ENCODE data around the gene MS4A14.
"Not testable (repeated sequence)": the region's sequence is repeated elsewhere in the genome, so short reads cannot be mapped to it uniquely, and the experiment has no call there.

Gene MS4A14

DNA sequence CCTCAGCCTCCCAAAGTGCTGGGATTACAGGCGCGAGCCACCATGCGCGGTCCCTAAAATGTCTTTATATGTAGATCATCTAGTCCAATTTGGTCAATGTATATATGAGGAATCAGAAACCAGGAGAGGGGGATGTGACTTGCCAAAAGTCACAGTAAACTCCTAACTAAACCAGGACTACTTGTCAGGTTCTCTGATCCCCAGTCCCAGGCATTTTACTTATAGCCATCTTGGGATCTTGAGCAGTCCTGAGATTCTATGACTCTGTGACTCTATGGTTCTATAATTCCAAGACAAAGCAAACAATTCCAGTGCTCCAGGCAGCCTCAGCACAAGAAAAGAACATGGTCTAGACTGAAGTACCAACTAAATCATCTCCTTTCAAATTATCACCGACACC, 33.0 kb downstream of the MS4A14 start, which contains the start of gene MS4A5:
TSS of gene MS4A5 (plus strand) at position 301 of the 400 bp plus-strand sequence. CDS start 103 bp downstream, outside the sequence.
- no peak within 1 kb of the TSS for H3K27ac Mint-ChIP-seq
- peaks cover 23% of the 10 kb centered on the region for H3K27me3 Mint-ChIP-seq (ENCODE audit: low read depth)
- no peak within 1 kb of the TSS for H3K4me3 Mint-ChIP-seq
- no peaks in the 10 kb centered on the region for H3K4me1 Mint-ChIP-seq (ENCODE audit: low read depth)
- no peaks in the 10 kb centered on the region for H3K9me3 Mint-ChIP-seq
- H3K36me3 Mint-ChIP-seq (ENCODE audit: low read depth) = no peaks in the 10 kb centered on the region

DNA sequence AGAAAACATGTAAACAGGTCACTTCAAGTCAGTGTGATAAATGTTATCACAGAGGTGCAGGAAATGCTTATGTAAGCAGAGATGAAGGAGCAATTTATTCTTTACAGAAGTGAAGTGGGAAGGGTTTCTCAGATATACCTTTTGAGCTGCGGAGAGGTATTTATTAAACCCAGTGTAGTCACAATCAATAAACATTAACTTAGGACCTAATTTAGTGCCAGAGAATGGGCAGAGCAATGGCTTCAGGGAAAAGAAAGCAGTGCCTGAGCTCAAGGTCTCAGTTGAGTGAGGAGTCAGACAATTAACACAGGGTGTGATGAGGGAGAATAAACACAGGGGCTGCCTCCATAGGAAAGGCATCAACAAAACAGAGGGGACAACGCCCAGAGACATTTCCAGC, 35.0 kb downstream of the MS4A14 start:
- Mint-ChIP-seq H3K36me3 (ENCODE audit: low read depth) (no peaks in the 10 kb centered on the region), H3K9me3 (no peaks in the 10 kb centered on the region), H3K27ac (no peak overlapping the region), H3K4me3 (no peak overlapping the region), H3K4me1 (ENCODE audit: low read depth) (no peaks in the 10 kb centered on the region), H3K27me3 (ENCODE audit: low read depth) (peaks cover 16% of the 10 kb centered on the region)

DNA sequence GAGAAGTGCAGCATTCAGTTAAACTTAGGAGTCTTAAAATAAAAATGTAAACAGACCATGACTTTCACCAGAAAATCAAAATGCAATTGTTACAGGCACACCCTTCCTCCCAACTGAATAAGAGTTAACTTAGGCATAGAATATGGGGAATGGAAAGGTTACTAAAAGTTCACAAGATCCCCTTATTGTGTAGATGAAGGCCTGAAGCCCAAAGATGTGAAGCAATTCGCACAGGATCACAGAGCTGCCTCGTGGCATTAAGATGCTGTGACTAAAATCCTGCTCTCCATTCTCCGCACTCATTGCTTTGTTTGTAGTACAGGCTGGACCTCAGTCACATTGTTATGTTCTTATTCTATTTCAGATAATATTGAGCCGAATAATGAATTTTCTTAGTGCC, 37.1 kb downstream of the MS4A14 start:
- no peaks in the 10 kb centered on the region for H3K9me3 Mint-ChIP-seq
- no peaks in the 10 kb centered on the region for H3K36me3 Mint-ChIP-seq (ENCODE audit: low read depth)
- H3K4me3 Mint-ChIP-seq = no peak overlapping the region
- no peaks in the 10 kb centered on the region for H3K4me1 Mint-ChIP-seq (ENCODE audit: low read depth)
- peaks cover 16% of the 10 kb centered on the region for H3K27me3 Mint-ChIP-seq (ENCODE audit: low read depth)
- no peak overlapping the region for H3K27ac Mint-ChIP-seq

DNA sequence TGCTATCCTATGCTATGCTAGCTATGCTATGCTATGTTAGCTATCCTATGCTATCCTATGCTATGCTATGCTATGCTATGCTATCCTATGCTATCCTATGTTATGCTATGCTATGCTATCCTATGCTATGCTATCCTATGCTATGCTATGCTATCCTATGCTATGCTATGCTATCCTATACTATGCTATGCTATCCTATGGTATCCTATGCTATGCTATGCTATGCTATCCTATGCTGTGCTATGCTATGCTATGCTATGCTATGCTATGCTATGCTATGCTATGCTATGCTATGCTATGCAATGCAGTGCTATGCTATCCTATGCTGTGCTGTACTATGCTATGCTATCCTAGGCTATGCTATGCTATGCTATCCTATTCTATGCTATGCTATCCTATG, 50.8 kb downstream of the MS4A14 start:
- Mint-ChIP-seq H3K27me3 (ENCODE audit: low read depth) (no peaks in the 10 kb centered on the region), H3K36me3 (ENCODE audit: low read depth) (no peaks in the 10 kb centered on the region), H3K4me3 (no peak overlapping the region), H3K27ac (no peak overlapping the region), H3K4me1 (ENCODE audit: low read depth) (peaks cover 19% of the 10 kb centered on the region), H3K9me3 (no peaks in the 10 kb centered on the region)

DNA sequence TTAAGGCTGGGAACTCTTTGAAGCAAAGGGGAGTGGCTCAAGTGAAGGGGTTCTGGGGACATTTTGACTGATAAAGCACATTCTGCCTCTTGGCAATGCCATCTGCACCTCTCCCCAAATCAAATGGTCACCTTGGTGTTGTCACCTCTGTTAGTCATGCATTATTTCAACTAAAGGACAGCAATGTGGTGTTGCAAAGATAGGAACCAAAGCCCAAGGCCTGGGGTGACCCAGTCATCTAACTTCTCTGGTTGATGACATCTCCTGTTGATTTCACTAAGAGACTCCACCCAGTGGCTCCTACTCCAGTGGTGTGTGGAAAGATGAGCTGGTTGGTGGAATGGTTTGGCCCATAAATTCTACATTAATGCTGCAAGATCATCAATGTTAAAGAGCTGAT, 51.6 kb downstream of the MS4A14 start:
- no peaks in the 10 kb centered on the region for H3K9me3 Mint-ChIP-seq
- no peaks in the 10 kb centered on the region for H3K27me3 Mint-ChIP-seq (ENCODE audit: low read depth)
- H3K36me3 Mint-ChIP-seq (ENCODE audit: low read depth) = no peaks in the 10 kb centered on the region
- H3K4me3 Mint-ChIP-seq = no peak overlapping the region
- peaks cover 19% of the 10 kb centered on the region for H3K4me1 Mint-ChIP-seq (ENCODE audit: low read depth)
- no peak overlapping the region for H3K27ac Mint-ChIP-seq

DNA sequence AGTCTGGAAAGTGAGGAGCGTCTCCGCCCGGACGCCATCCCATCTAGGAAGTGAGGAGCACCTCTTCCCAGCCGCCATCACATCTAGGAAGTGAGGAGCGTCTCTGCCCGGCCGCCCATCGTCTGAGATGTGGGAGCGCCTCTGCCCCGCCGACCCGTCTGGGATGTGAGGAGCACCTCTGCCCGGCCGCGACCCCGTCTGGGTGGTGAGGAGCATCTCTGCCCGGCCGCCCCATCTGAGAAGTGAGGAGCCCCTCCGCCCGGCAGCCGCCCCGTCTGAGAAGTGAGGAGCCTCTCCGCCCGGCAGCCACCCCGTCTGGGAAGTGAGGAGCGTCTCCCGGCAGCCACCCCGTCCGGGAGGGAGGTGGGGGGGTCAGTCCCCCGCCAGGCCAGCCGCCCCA, 54.9 kb downstream of the MS4A14 start:
- not testable (repeated sequence) for H3K27me3 Mint-ChIP-seq (ENCODE audit: low read depth); H3K27ac Mint-ChIP-seq; H3K4me3 Mint-ChIP-seq; H3K9me3 Mint-ChIP-seq; H3K36me3 Mint-ChIP-seq (ENCODE audit: low read depth)
- H3K4me1 Mint-ChIP-seq (ENCODE audit: low read depth) = peaks cover 13% of the 10 kb centered on the region

DNA sequence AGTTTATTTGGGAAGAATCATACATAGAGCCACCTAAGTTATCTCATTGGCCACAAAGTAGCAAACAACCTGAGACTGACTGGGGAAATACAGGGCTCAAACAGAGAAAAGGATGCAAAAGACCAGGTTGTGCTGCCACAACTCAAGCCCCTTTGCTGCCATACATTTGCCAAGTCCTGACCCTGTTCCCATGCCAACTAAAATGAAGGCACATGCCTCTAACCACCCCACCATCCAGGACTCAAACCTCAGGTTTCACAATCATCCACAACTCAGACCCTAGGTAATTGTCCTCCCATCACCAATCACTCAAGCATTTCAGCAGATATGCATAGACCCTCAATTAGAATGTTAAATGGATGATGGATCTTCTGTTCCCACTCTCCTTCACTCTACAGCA, 58.0 kb downstream of the MS4A14 start:
- H3K9me3 Mint-ChIP-seq = no peaks in the 10 kb centered on the region
- H3K27me3 Mint-ChIP-seq (ENCODE audit: low read depth) = peaks cover 9% of the 10 kb centered on the region
- H3K4me1 Mint-ChIP-seq (ENCODE audit: low read depth) = no peaks in the 10 kb centered on the region
- H3K36me3 Mint-ChIP-seq (ENCODE audit: low read depth) = no peaks in the 10 kb centered on the region
- H3K4me3 Mint-ChIP-seq = no peak overlapping the region
- H3K27ac Mint-ChIP-seq = no peak overlapping the region

DNA sequence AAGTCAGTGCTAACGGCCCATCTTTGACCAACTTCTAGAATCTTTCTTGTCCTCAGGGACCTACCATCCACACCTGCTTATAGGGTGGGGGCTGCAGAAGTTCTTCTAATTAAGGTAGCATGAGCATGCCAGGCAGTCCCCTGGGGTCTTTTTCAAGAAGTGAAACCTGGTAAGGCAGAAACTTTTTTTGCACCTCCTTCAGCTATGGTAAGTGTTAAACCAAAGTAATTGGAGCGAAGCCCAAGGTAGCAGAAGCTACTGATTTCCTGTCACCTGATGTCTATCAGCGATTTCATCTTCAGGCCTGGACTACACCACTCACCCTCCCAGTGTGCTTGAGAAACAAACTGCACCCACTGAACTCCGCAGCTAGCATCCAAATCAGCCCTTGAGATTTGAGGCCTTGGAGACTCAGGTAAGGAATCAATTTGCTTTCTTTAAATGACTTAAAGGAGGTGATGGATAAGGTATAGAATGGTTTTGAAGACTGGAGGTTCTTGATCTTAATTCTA, 59.3 kb downstream of the MS4A14 start, which contains the start of gene MS4A1:
TSS of gene MS4A1 (plus strand) at position 317 of the 512 bp plus-strand sequence. CDS start 6,528 bp downstream, outside the sequence.
- H3K4me1 Mint-ChIP-seq (ENCODE audit: low read depth) = no peaks in the 10 kb centered on the region
- no peaks in the 10 kb centered on the region for H3K9me3 Mint-ChIP-seq
- H3K27ac Mint-ChIP-seq = no peak within 1 kb of the TSS
- no peaks in the 10 kb centered on the region for H3K36me3 Mint-ChIP-seq (ENCODE audit: low read depth)
- peaks cover 9% of the 10 kb centered on the region for H3K27me3 Mint-ChIP-seq (ENCODE audit: low read depth)
- H3K4me3 Mint-ChIP-seq = no peak within 1 kb of the TSS

DNA sequence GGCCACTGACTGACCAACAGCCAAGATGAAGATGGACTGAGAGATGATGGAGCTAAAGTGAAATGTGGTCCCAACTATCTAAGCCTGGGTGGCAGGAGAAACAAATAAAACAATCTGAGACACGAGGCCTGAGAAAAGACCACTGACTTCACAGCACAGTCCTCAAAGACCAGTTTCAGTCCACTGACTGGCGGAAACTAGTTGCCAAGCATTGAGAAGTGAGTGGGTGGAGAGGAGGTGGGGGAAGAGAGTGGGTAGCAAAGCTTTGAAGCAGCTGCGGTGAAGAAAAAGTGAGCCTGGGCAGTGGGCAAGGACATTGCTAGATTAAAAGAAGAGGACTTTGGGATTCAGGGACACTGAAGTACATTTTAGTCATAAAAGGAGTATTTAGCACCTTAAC, 61.3 kb downstream of the MS4A14 start:
- no peaks in the 10 kb centered on the region for H3K9me3 Mint-ChIP-seq
- no peak overlapping the region for H3K27ac Mint-ChIP-seq
- no peaks in the 10 kb centered on the region for H3K4me1 Mint-ChIP-seq (ENCODE audit: low read depth)
- no peak overlapping the region for H3K4me3 Mint-ChIP-seq
- no peaks in the 10 kb centered on the region for H3K36me3 Mint-ChIP-seq (ENCODE audit: low read depth)
- peaks cover 9% of the 10 kb centered on the region for H3K27me3 Mint-ChIP-seq (ENCODE audit: low read depth)

DNA sequence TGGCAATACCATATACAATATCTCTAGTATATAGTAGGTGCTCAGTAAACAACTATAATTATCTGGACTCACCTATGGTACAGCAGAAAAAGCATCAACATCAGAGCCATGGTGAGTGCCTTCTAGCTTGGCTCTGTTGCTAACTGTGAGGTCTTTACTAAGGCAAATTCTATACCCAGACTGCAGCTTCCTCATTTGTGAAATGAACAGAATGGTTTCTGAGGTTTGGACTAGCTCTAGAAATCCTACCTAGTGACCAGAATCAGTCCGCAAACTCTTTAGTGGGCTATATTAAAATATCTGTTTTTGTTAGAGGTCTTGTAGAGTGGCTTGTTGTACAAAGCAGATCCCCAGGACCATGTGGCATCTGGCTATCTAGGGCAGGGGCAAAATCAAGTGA, 63.1 kb downstream of the MS4A14 start:
- Mint-ChIP-seq H3K27ac (no peak overlapping the region), H3K9me3 (no peaks in the 10 kb centered on the region), H3K4me3 (no peak overlapping the region), H3K4me1 (ENCODE audit: low read depth) (no peaks in the 10 kb centered on the region), H3K36me3 (ENCODE audit: low read depth) (no peaks in the 10 kb centered on the region), H3K27me3 (ENCODE audit: low read depth) (peaks cover 10% of the 10 kb centered on the region)

Data from T-helper 1 cell treated with Interleukin-12 subunit alpha and Interleukin-12 subunit beta and Interleukin-4 antibody, amounts not matched to agents 30 μg/mL and 1 μg/mL, for 36 hours (primary cell).